PC-9 (cell line): ENCODE measurements around the gene CEP131. TPM values are rescaled to one million over a fixed set of nuclear protein-coding genes. Genes with fewer than 3 reads are reported as not detected.

Source experiments
- BruUV-seq: library from RNA; stranded (reverse); fragments of 400-500 nt; replicated peaks from 2 replicates; lab custom pipeline; 2021; lab: Mats Ljungman, UMichigan
- CTCF ChIA-PET: fragments of 300-600 bp; sonication (Branson Sonifier 250); formaldehyde crosslinking; loops from one replicate; lab custom pipeline; 2022; ENCODE audit warnings: antibody characterized with exemption; lab: Charles Lee
- POLR2A ChIA-PET: fragments of 300-600 bp; sonication (Branson Sonifier 250); formaldehyde crosslinking; loops from one replicate; lab custom pipeline; 2022; ENCODE audit warnings: antibody characterized with exemption; ENCODE audit not compliant: unreplicated experiment; lab: Charles Lee
- DNase-seq, 2 experiments: peaks; one replicate each; pipeline versions ENCODE4 v3.0.0 to v3.0.0-alpha.2; 2015 to 2022; ENCODE audit warnings: mixed read lengths in 1 of 2
- H2AFZ ChIP-seq: fragments of 200-600 bp; sonication (generic); 2 replicates; pipeline ENCODE4 v1.8.1; 2017; ENCODE audit warnings: antibody characterized with exemption
- H3F3A ChIP-seq: fragments of 200-600 bp; sonication (generic); 2 replicates; pipeline ENCODE4 v1.8.1; 2017; ENCODE audit warnings: antibody characterized with exemption, mild to moderate bottlenecking, low read depth; ENCODE audit not compliant: insufficient read depth
- H3K27ac ChIP-seq: fragments of 200-600 bp; sonication (generic); 2 replicates; pipeline ENCODE4 v1.6.1; 2016; ENCODE audit warnings: mixed run types
- H3K27me3 ChIP-seq: fragments of 200-600 bp; sonication (generic); 2 replicates; pipeline ENCODE4 v1.6.1; 2016; ENCODE audit warnings: low read depth, mixed run types; ENCODE audit not compliant: insufficient read depth
- H3K36me3 ChIP-seq: fragments of 200-600 bp; sonication (generic); 2 replicates; pipeline ENCODE4 v1.6.1; 2016; ENCODE audit warnings: low read depth, mixed run types
- H3K4me1 ChIP-seq: fragments of 200-600 bp; sonication (generic); replicated peaks from 2 replicates; pipeline ENCODE4 v1.6.1; 2016; ENCODE audit warnings: mixed run types; ENCODE audit not compliant: insufficient read depth
- H3K4me2 ChIP-seq: fragments of 200-600 bp; sonication (generic); 2 replicates; pipeline ENCODE4 v1.6.1; 2017; ENCODE audit warnings: mixed run types
- H3K4me3 ChIP-seq: fragments of 200-600 bp; sonication (generic); 2 replicates; pipeline ENCODE4 v1.6.1; 2016; ENCODE audit warnings: mixed run types
- H3K79me2 ChIP-seq: fragments of 200-600 bp; sonication (generic); 2 replicates; pipeline ENCODE4 v1.6.1; 2017; ENCODE audit warnings: low read depth, mixed run types
- H3K9me2 ChIP-seq: fragments of 200-600 bp; sonication (generic); 2 replicates; pipeline ENCODE4 v1.8.1; 2017; ENCODE audit warnings: mild to moderate bottlenecking; ENCODE audit not compliant: insufficient read depth
- H3K9me3 ChIP-seq: fragments of 200-600 bp; sonication (generic); 2 replicates; pipeline ENCODE4 v1.8.1; 2016; ENCODE audit warnings: low read depth; ENCODE audit not compliant: insufficient read depth
- H4K20me1 ChIP-seq: fragments of 200-600 bp; sonication (generic); 2 replicates; pipeline ENCODE4 v1.8.1; 2017; ENCODE audit not compliant: insufficient read depth
- EZH2 ChIP-seq: fragments of 200-600 bp; sonication (generic); IDR thresholded peaks from 2 replicates; pipeline ENCODE4 v1.8.0; 2017; ENCODE audit warnings: antibody characterized with exemption, low read depth
- intact Hi-C: fragments of 100-400 bp; cut with micrococcal nuclease; formaldehyde crosslinking; loops from one replicate; pipeline ENCODE4 v1.10.0; 2022; ENCODE audit not compliant: unreplicated experiment
- total RNA-seq: library from RNA; stranded (reverse); gene quantifications from 2 replicates; pipeline ENCODE4 v1.2.3, GENCODE V29; 2021
- TF ChIP-seq, protein P1 (sequence below): fragments of 200-600 bp; sonication (generic); conservative IDR thresholded peaks from 2 replicates; pipeline ENCODE4 v1.6.1; 2017; ENCODE audit warnings: mixed run types, antibody characterized with exemption, mild to moderate bottlenecking, moderate library complexity

The CEP131 gene
- total RNA-seq, 1 experiment from 2014 or later = 24.4 TPM

DNA sequence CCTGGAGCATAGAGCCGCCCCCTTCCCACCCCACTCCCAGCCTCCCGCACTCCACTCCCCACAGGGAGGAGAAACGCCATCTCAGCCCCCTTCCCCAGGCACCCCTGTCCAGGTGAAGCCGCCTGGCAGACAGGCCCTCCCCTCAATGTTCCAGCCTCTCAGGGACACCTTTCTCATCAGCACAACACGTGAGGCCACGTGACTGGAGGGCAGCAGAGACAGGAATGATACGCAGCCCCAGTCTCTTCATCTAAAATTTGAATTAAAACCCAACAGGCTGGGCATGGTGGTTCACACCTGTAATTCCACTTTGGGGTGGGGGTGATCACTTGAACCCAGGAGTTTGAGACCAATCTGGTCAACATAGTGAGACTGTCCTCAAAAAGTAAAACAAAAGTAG is 36.6 kb downstream of the CEP131 start:
- ChIA-PET CTCF (no interaction called here), POLR2A (no interaction called here)
- Histone ChIP-seq H3K27ac (no peak overlapping the region), H3K4me3 (no peak overlapping the region), H3K36me3 (no peaks in the 10 kb centered on the region), H3K79me2 (no peaks in the 10 kb centered on the region), H4K20me1 (no peaks in the 10 kb centered on the region), H3K4me1 (no peaks in the 10 kb centered on the region), H3K27me3 (peaks cover 4% of the 10 kb centered on the region; the same call in 1 of the 2 replicates), H3K4me2 (no peak overlapping the region), H2AFZ (no peak overlapping the region), H3K9me2 (no peaks in the 10 kb centered on the region), H3K9me3 (no peaks in the 10 kb centered on the region), H3F3A (no peaks in the 10 kb centered on the region)
- intact Hi-C loops = no loop called here
- no peak for DNase-seq
- no TSS peak for BruUV-seq
- TF ChIP-seq, protein P1, sequence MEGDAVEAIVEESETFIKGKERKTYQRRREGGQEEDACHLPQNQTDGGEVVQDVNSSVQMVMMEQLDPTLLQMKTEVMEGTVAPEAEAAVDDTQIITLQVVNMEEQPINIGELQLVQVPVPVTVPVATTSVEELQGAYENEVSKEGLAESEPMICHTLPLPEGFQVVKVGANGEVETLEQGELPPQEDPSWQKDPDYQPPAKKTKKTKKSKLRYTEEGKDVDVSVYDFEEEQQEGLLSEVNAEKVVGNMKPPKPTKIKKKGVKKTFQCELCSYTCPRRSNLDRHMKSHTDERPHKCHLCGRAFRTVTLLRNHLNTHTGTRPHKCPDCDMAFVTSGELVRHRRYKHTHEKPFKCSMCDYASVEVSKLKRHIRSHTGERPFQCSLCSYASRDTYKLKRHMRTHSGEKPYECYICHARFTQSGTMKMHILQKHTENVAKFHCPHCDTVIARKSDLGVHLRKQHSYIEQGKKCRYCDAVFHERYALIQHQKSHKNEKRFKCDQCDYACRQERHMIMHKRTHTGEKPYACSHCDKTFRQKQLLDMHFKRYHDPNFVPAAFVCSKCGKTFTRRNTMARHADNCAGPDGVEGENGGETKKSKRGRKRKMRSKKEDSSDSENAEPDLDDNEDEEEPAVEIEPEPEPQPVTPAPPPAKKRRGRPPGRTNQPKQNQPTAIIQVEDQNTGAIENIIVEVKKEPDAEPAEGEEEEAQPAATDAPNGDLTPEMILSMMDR = no peak
- no peak for TF ChIP-seq EZH2

DNA sequence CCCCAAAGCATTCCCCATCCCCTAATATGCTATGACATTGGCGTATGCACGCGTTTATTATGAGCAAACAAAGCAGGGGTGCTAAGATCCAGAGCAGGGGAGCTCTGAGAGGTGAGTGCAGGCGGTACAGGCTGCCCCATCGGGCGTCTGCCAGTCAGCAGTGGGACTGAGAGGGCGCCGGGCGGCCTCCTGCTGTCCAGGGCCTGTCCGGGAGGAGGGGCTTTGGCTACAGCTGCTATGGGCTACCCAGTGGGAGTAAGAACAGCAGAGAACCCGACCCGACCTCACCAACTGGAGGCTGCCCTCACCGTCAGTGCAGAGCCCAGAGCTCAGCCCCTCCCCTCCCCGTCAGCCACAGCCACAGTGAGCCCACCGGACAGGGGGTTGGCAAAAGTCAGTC is 38.2 kb downstream of the CEP131 start:
- no peak for TF ChIP-seq EZH2
- TF ChIP-seq, protein P1 = no peak
- intact Hi-C loops = no loop called here
- H3F3A ChIP-seq = no peaks in the 10 kb centered on the region
- CTCF ChIA-PET = no interaction called here
- H3K27ac ChIP-seq = no peak overlapping the region
- no peak for DNase-seq
- H2AFZ ChIP-seq = no peak overlapping the region
- H3K4me3 ChIP-seq = no peak overlapping the region
- H3K4me1 ChIP-seq = no peaks in the 10 kb centered on the region
- POLR2A ChIA-PET = no interaction called here
- no peaks in the 10 kb centered on the region for H3K9me3 ChIP-seq
- no peaks in the 10 kb centered on the region for H4K20me1 ChIP-seq
- no peaks in the 10 kb centered on the region for H3K36me3 ChIP-seq
- BruUV-seq = no TSS peak
- peaks cover 4% of the 10 kb centered on the region; the same call in 1 of the 2 replicates for H3K27me3 ChIP-seq
- no peak overlapping the region for H3K4me2 ChIP-seq
- no peaks in the 10 kb centered on the region for H3K79me2 ChIP-seq
- H3K9me2 ChIP-seq = no peaks in the 10 kb centered on the region

DNA sequence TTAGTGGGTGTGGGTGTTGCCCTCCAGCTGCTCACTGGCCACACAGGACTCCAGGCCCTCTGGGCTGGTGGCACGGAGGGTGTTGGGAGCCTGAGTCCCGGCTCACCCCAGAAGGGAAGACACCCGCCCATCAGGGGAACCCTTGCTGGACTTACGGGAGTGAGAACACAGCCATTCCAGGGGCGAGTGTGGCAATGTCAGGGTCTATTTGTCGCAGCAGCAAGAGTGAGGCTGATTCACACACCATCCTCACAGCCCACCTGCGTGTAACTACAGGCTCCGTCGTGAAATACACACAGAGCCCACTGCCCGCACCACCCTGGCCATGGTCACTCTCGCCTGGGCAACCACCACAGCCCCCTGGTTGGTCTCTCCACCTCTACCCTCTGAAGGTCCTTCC is 39.0 kb downstream of the CEP131 start:
- no peaks in the 10 kb centered on the region for H3K36me3 ChIP-seq
- H3K4me3 ChIP-seq = no peak overlapping the region
- no peaks in the 10 kb centered on the region for H3K9me3 ChIP-seq
- no TSS peak for BruUV-seq
- no peaks in the 10 kb centered on the region for H3K4me1 ChIP-seq
- no peak overlapping the region for H3K27ac ChIP-seq
- no peaks in the 10 kb centered on the region for H4K20me1 ChIP-seq
- TF ChIP-seq EZH2 = no peak
- TF ChIP-seq, protein P1 = no peak
- CTCF ChIA-PET = no interaction called here
- no peaks in the 10 kb centered on the region for H3K9me2 ChIP-seq
- no peak overlapping the region for H2AFZ ChIP-seq
- DNase-seq = no peak
- peaks cover 4% of the 10 kb centered on the region; the same call in 1 of the 2 replicates for H3K27me3 ChIP-seq
- H3F3A ChIP-seq = no peaks in the 10 kb centered on the region
- intact Hi-C loops = no loop called here
- H3K79me2 ChIP-seq = no peaks in the 10 kb centered on the region
- no peak overlapping the region for H3K4me2 ChIP-seq
- POLR2A ChIA-PET = no interaction called here
